Prostate gland (tissue), 2 donors: ENCODE results near the gene LZTS2. TPM values are rescaled to one million over a fixed set of nuclear protein-coding genes. Genes with fewer than 3 reads are reported as not detected.

Experiments
- DNase-seq: peaks from one replicate; pipeline ENCODE4 v3.0.0-alpha.2; 2019; ENCODE audit warnings: low spot score
- H3K27ac ChIP-seq, 2 donors: fragments of 200-600 bp; sonication (generic); 2 replicates each; pipeline ENCODE4 v1.5.1; 2017 to 2019
- H3K27me3 ChIP-seq: fragments of 200-600 bp; sonication (generic); replicated peaks from 2 replicates; pipeline ENCODE4 v1.5.1; 2019; ENCODE audit not compliant: insufficient read depth
- H3K36me3 ChIP-seq, 2 donors: fragments of 200-600 bp; sonication (generic); 1 replicate in 1 of 2; 2 replicates in 1 of 2; pipeline versions ENCODE4 v1.5.1 to v1.8.1; 2017 to 2019
- H3K4me1 ChIP-seq: fragments of 200-600 bp; sonication (generic); replicated peaks from 2 replicates; pipeline ENCODE4 v1.5.1; 2019
- H3K4me3 ChIP-seq, 2 donors: fragments of 200-600 bp; sonication (generic); 2 replicates each; pipeline ENCODE4 v1.5.1; 2017 to 2019
- H3K9me3 ChIP-seq: fragments of 200-600 bp; sonication (generic); 2 replicates; pipeline ENCODE4 v1.5.1; 2017
- POLR2A ChIP-seq: fragments of 450-650 bp; IDR thresholded peaks from one replicate; pipeline ENCODE4 v1.6.1; 2016; ENCODE audit warnings: antibody characterized with exemption, mild to moderate bottlenecking
- POLR2AphosphoS5 ChIP-seq: sonication (generic); formaldehyde crosslinking; IDR thresholded peaks from one replicate; pipeline ENCODE4 v1.6.1; 2017; ENCODE audit warnings: antibody characterized with exemption
- WGBS: methylation state at CpG from one replicate; pipeline ENCODE4 v1.1.5; 2018; 5-methylcytosine and 5-hydroxymethylcytosine counted together
- intact Hi-C: fragments of 100-400 bp; cut with DNase I; formaldehyde crosslinking; loops from one replicate; pipeline ENCODE4 v1.14.2; 2022
- total RNA-seq, 2 donors: library from RNA; depleted of rRNA; stranded (reverse); fragments of >200 nt; gene quantifications; one replicate each; pipeline ENCODE4 v1.1.0, GENCODE V29; 2016
- TF ChIP-seq, protein P1 (sequence below), 4 experiments: fragments of 200-600 bp in 2 of 4; fragments of 450-650 bp in 2 of 4; sonication (generic) in 2 of 4; IDR thresholded peaks; 1 replicate in 3 of 4; 2 replicates in 1 of 4; pipeline ENCODE4 v1.5.1; 2016 to 2019; ENCODE audit warnings: antibody characterized with exemption in 4 of 4, mild to moderate bottlenecking in 2 of 4, moderate library complexity in 2 of 4

LZTS2 gene
- total RNA-seq, 2 donors from 2014 or later: 108 to 189 TPM

DNA sequence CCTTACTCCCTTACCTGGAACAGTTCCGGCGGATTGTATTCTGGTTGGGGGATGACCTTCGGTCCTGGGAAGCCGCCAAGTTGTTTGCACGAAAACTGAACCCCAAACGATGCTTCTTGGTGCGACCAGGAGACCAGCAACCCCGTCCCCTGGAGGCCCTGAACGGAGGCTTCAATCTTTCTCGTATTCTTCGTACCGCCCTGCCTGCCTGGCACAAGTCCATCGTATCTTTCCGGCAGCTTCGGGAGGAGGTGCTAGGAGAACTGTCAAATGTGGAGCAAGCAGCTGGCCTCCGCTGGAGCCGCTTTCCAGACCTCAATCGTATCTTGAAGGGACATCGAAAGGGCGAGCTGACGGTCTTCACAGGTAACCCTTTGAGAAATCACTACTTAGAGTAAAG is 10.5 kb upstream of the LZTS2 start:
- WGBS: 94% methylated on average over 21 of the region's 21 CpGs

DNA sequence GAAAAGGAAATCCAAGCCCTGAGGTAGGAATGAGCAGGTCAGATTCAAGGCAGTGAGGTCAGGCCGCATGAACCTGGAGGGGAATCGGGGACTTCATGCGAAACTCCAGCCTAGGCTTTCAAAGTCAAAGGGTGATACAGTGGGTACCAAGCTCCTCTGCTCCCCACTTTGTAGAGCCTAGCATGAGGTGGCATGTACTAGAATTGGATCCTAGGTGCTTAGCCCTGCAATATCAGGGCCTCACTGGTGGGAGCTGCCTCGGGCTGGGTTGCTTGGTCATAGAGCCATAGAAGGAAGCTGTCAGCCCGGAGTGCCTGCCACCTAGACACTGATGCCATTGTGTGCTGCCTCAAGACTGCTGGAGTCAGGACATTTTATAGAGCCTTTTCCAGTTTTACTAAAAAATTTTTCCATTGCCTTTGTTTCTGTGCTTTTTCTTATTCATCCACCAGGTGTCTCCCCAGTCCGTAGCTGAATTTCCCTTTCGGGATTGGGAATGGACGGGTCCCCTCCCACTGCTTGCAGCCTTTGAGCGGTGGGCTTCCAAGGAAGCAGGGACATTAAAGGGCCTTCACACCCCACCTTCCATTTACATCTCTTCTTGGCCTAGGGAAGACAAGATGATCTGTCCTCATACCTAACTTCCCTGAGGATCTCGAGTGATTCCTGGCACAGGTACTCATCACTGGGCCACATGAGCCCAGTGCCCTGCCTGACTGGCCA is 5.5 kb upstream of the LZTS2 start:
- Histone ChIP-seq H3K4me3 (no peak overlapping the region), H3K4me1 (peaks cover 8% of the 10 kb centered on the region), H3K36me3 (peaks cover 0 to 9% of the 10 kb centered on the region in 2 donors), H3K27me3 (no peaks in the 10 kb centered on the region), H3K9me3 (no peaks in the 10 kb centered on the region), H3K27ac (no peak overlapping the region)
- intact Hi-C loops: loop anchor here (1.0 to 10.0 kb wide), 2 partner anchors 20 to 701 kb away; partner anchors contain the start of gene FBXW4
- peak; percentile 52 for TF ChIP-seq POLR2AphosphoS5
- TF ChIP-seq, protein P1, sequence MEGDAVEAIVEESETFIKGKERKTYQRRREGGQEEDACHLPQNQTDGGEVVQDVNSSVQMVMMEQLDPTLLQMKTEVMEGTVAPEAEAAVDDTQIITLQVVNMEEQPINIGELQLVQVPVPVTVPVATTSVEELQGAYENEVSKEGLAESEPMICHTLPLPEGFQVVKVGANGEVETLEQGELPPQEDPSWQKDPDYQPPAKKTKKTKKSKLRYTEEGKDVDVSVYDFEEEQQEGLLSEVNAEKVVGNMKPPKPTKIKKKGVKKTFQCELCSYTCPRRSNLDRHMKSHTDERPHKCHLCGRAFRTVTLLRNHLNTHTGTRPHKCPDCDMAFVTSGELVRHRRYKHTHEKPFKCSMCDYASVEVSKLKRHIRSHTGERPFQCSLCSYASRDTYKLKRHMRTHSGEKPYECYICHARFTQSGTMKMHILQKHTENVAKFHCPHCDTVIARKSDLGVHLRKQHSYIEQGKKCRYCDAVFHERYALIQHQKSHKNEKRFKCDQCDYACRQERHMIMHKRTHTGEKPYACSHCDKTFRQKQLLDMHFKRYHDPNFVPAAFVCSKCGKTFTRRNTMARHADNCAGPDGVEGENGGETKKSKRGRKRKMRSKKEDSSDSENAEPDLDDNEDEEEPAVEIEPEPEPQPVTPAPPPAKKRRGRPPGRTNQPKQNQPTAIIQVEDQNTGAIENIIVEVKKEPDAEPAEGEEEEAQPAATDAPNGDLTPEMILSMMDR (IDR thresholded peaks at IDR 0.05): peak; percentile 32 to 80 (median 66)
- no peak for TF ChIP-seq POLR2A
- no peak for DNase-seq
- 42% methylated on average over 10 of the region's 10 CpGs for whole genome bisulfite sequencing

More for the DNA sequence above, 10.5 kb upstream of the LZTS2 start:
- Histone ChIP-seq H3K36me3 (peaks cover 0 to 9% of the 10 kb centered on the region in 2 donors), H3K9me3 (no peaks in the 10 kb centered on the region), H3K27me3 (no peaks in the 10 kb centered on the region), H3K27ac (no peak overlapping the region), H3K4me3 (no peak overlapping the region), H3K4me1 (peaks cover 7% of the 10 kb centered on the region)
- no peak for DNase-seq
- intact Hi-C loops: no loop called here
- TF ChIP-seq, protein P1 (IDR thresholded peaks at IDR 0.05): no peak
- TF ChIP-seq POLR2AphosphoS5 (no peak), POLR2A (no peak)

DNA sequence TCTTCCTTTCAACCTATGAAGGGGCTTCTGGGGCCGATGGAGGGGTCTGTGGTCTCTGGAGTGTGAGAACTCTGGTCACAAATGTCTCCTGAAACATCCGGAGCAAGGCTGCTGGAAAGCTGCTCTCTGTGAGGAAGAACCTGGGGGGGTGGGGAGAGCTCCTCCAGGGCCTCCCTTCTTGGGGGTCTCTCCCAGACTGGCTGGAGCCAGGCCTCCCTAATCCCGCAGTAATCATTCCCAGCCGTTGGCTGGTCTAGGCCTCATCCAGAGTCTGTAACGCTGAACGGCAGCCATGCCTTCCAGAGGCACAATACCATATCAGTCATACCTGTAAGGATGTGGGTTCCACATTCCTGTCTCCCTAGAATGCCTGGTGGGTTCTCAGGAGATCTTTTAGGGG is 4.4 kb upstream of the LZTS2 start:
- H3K27me3 ChIP-seq: no peaks in the 10 kb centered on the region
- intact Hi-C loops: loop anchor here (10.0 kb wide), 1 partner anchor 700 kb away; the partner anchor contains the start of gene FBXW4
- no peak overlapping the region for H3K27ac ChIP-seq
- no peak for TF ChIP-seq POLR2AphosphoS5
- no peak for TF ChIP-seq POLR2A
- TF ChIP-seq, protein P1 (IDR thresholded peaks at IDR 0.05): no peak
- peaks cover 0 to 9% of the 10 kb centered on the region in 2 donors for H3K36me3 ChIP-seq
- 71% methylated on average over 6 of the region's 6 CpGs for WGBS
- peaks cover 8% of the 10 kb centered on the region for H3K4me1 ChIP-seq
- no peaks in the 10 kb centered on the region for H3K9me3 ChIP-seq
- no peak for DNase-seq
- H3K4me3 ChIP-seq: no peak overlapping the region

DNA sequence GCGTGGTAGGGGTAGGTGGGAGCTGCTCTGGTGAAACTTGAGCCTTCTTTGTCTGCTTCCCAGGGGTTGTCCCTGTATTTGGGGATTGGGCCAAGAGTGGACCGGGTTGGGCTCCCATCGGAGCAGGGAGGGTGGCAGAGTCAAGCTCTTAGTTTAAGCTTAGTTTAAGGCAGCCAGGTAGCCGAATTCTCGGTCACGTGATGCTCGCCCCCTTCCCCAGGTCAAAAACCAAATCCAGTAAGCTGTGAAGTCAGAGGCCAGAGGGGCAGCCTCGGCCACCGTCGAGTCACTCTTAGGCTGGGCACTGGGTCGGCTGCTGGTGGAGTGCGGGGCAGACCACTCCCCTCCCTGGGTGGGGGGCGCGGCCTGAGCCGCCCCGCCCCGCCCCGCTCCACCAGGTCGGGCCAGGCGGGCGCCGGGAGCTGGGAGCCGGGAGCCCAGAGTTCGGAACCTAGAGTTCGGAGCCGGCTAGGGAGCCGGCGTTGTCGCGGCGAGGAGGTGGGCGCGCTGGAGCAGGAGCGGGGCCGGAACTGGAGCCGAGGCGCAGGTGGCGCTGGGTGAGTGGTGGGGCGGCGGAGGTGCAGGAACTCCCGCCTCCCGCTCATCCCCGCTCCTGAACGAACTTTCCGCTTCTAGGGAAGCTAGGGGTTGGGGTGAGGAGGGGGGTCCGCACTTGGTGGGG is 2.8 kb upstream of the LZTS2 start:
- peak overlapping the region; percentile 64 to 91 for H3K4me3 ChIP-seq
- DNase-seq: no peak
- no peaks in the 10 kb centered on the region for H3K27me3 ChIP-seq
- H3K36me3 ChIP-seq: no peaks in the 10 kb centered on the region
- H3K9me3 ChIP-seq: no peaks in the 10 kb centered on the region
- H3K27ac ChIP-seq: peak overlapping the region; percentile 99 to 100
- TF ChIP-seq, protein P1 (IDR thresholded peaks at IDR 0.05): peak in 2 of 4 experiments; percentile 18 to 19
- TF ChIP-seq POLR2A: no peak
- H3K4me1 ChIP-seq: peaks cover 17% of the 10 kb centered on the region
- 3% methylated on average over 26 of the region's 46 CpGs for WGBS
- intact Hi-C loops: loop anchor here (1.0 to 10.0 kb wide), 2 partner anchors 15 to 698 kb away; partner anchors contain the start of gene FBXW4
